Esophagus muscularis mucosa (tissue), 4 donors: ENCODE measurements around the gene TMED3. TPM values are rescaled to one million over a fixed set of nuclear protein-coding genes. Genes with fewer than 3 reads are reported as not detected.

Source experiments
- DNase-seq: peaks from one replicate; pipeline ENCODE4 v3.0.0-alpha.2; 2017; ENCODE audit errors: extremely low spot score
- H3K27ac ChIP-seq, 4 donors: fragments of 200-600 bp; sonication (generic); replicated peaks in 1 of 4; 1 replicate in 3 of 4; 2 replicates in 1 of 4; pipeline ENCODE4 v1.5.1; 2016 to 2019; ENCODE audit warnings: mild to moderate bottlenecking in 1 of 4
- H3K27me3 ChIP-seq, 4 donors: fragments of 200-600 bp; sonication (generic); one replicate each; pipeline versions ENCODE4 v1.5.1 to v1.6.0; 2016 to 2019
- H3K36me3 ChIP-seq, 4 donors: fragments of 200-600 bp; sonication (generic); one replicate each; pipeline ENCODE4 v1.5.1; 2016 to 2019
- H3K4me1 ChIP-seq, 4 donors: fragments of 200-600 bp; sonication (generic); one replicate each; pipeline ENCODE4 v1.5.1; 2016 to 2019
- H3K4me3 ChIP-seq, 4 donors: fragments of 200-600 bp; sonication (generic); 1 replicate in 2 of 4; 2 replicates in 2 of 4; pipeline ENCODE4 v1.5.1; 2016 to 2019; ENCODE audit warnings: mild to moderate bottlenecking in 4 of 4, moderate library complexity in 1 of 4
- H3K9me3 ChIP-seq, 4 donors: fragments of 200-600 bp; sonication (generic); 1 replicate in 3 of 4; 2 replicates in 1 of 4; pipeline ENCODE4 v1.5.1; 2016 to 2019
- CTCF ChIP-seq, 3 experiments: fragments of 200-600 bp in 2 of 3; fragments of 450-650 bp in 1 of 3; sonication (generic) in 2 of 3; IDR thresholded peaks; one replicate each; pipeline ENCODE4 v1.5.1; 2017 to 2019; ENCODE audit warnings: antibody characterized with exemption in 3 of 3, mild to moderate bottlenecking in 2 of 3, moderate library complexity in 1 of 3
- EP300 ChIP-seq: sonication (generic); formaldehyde crosslinking; IDR thresholded peaks from one replicate; pipeline ENCODE4 v1.6.1; 2017; ENCODE audit warnings: antibody characterized with exemption
- POLR2A ChIP-seq: fragments of 450-650 bp; IDR thresholded peaks from one replicate; pipeline ENCODE4 v1.6.1; 2017; ENCODE audit warnings: antibody characterized with exemption, moderate library complexity, mild to moderate bottlenecking, low read depth
- POLR2AphosphoS5 ChIP-seq, 2 donors: sonication (generic); formaldehyde crosslinking; IDR thresholded peaks; one replicate each; pipeline ENCODE4 v1.6.1; 2017; ENCODE audit warnings: antibody characterized with exemption in 2 of 2
- WGBS: methylation state at CpG from one replicate; pipeline ENCODE4 v1.1.5; 2018; 5-methylcytosine and 5-hydroxymethylcytosine counted together
- intact Hi-C: fragments of 100-400 bp; cut with DNase I; formaldehyde crosslinking; loops from one replicate; pipeline ENCODE4 v1.15.1; 2023
- total RNA-seq, 4 donors: library from RNA; depleted of rRNA; stranded (reverse); fragments of >200 nt; gene quantifications; one replicate each; pipeline versions ENCODE4 v1.1.0 to v1.2.1, GENCODE V29; 2016

Gene TMED3
- total RNA-seq, 4 donors from 2014 or later: 17.9 to 26.5 (median 23.5) TPM

- no peak for DNase-seq
- Histone ChIP-seq H3K4me1 (no peaks in the 10 kb centered on the region), H3K36me3 (no peaks in the 10 kb centered on the region), H3K4me3 (no peak overlapping the region), H3K9me3 (no peaks in the 10 kb centered on the region), H3K27ac (no peak overlapping the region), H3K27me3 (peaks cover 0 to 10% (median 0%) of the 10 kb centered on the region in 4 donors)
- WGBS: 76% methylated on average over 6 of the region's 7 CpGs
- intact Hi-C loops: no loop called here
- TF ChIP-seq CTCF (IDR thresholded peaks at IDR 0.05) (no peak), EP300 (no peak), POLR2AphosphoS5 (IDR thresholded peaks at IDR 0.05) (no peak), POLR2A (no peak)
Measured at GRCh38 chr15:79294075-79294474, 16.8 kb upstream of the TMED3 start.

- Histone ChIP-seq H3K36me3 (no peaks in the 10 kb centered on the region), H3K4me3 (no peak overlapping the region), H3K27ac (no peak overlapping the region), H3K4me1 (no peaks in the 10 kb centered on the region), H3K9me3 (no peaks in the 10 kb centered on the region), H3K27me3 (peaks cover 0 to 16% (median 0%) of the 10 kb centered on the region in 4 donors)
- 60% methylated on average over 4 of the region's 4 CpGs for WGBS
- intact Hi-C loops: no loop called here
- DNase-seq: peak; percentile 19
- TF ChIP-seq POLR2AphosphoS5 (IDR thresholded peaks at IDR 0.05) (no peak), POLR2A (no peak), EP300 (no peak), CTCF (IDR thresholded peaks at IDR 0.05) (no peak)
Measured at GRCh38 chr15:79296583-79296982, 14.3 kb upstream of the TMED3 start.

- H3K36me3 ChIP-seq: no peaks in the 10 kb centered on the region
- WGBS: 80% methylated on average over 7 of the region's 7 CpGs
- H3K4me1 ChIP-seq: no peaks in the 10 kb centered on the region
- no peaks in the 10 kb centered on the region for H3K9me3 ChIP-seq
- no peak overlapping the region for H3K4me3 ChIP-seq
- DNase-seq: peak; percentile 50
- intact Hi-C loops: no loop called here
- H3K27me3 ChIP-seq: peaks cover 0 to 11% (median 0%) of the 10 kb centered on the region in 4 donors
- no peak overlapping the region for H3K27ac ChIP-seq
- TF ChIP-seq POLR2A: no peak
- no peak for TF ChIP-seq CTCF (IDR thresholded peaks at IDR 0.05)
- TF ChIP-seq EP300: no peak
- no peak for TF ChIP-seq POLR2AphosphoS5 (IDR thresholded peaks at IDR 0.05)
Measured at GRCh38 chr15:79299126-79299840, 11.6 kb upstream of the TMED3 start.

- intact Hi-C loops: no loop called here
Measured at GRCh38 chr15:79299841-79300235, 11.1 kb upstream of the TMED3 start.

More at GRCh38 chr15:79299841-79300235, 11.1 kb upstream of the TMED3 start:
- DNase-seq: no peak
- H3K9me3 ChIP-seq: no peaks in the 10 kb centered on the region
- no peak overlapping the region for H3K4me3 ChIP-seq
- TF ChIP-seq POLR2A (no peak), CTCF (IDR thresholded peaks at IDR 0.05) (no peak), EP300 (no peak), POLR2AphosphoS5 (IDR thresholded peaks at IDR 0.05) (no peak)
- H3K27me3 ChIP-seq: peaks cover 0 to 14% (median 0%) of the 10 kb centered on the region in 4 donors
- WGBS: 65% methylated on average over 1 of the region's 1 CpG
- no peak overlapping the region for H3K27ac ChIP-seq
- H3K4me1 ChIP-seq: no peaks in the 10 kb centered on the region
- H3K36me3 ChIP-seq: no peaks in the 10 kb centered on the region
